Keratinocyte (primary cell): ENCODE results near the gene IRGQ. TPM values are rescaled to one million over a fixed set of nuclear protein-coding genes. Genes with fewer than 3 reads are reported as not detected.
A peak's percentile ranks its signal among the peaks of the same experiment; 100 is the strongest.

Experiments used
- DNase-seq: peaks from one replicate; pipeline ENCODE4 v3.0.0-alpha.2; 2011; ENCODE audit warnings: low read depth, missing footprints, low spot score
- FAIRE-seq: peaks from 2 replicates; lab custom pipeline; 2011; peaks lifted over from hg19 to GRCh38; lab: Jason Lieb, UNC
- H2AFZ ChIP-seq: 2 replicates; pipeline ENCODE4 v1.6.0; 2012; ENCODE audit warnings: low read length, control low read depth, inconsistent platforms; ENCODE audit not compliant: control insufficient read depth
- H3K27ac ChIP-seq: 2 replicates; pipeline ENCODE4 v1.5.1; 2011; ENCODE audit warnings: low read length; ENCODE audit not compliant: control insufficient read depth, insufficient read depth
- H3K27me3 ChIP-seq: 3 replicates; pipeline ENCODE4 v1.6.0; 2011; ENCODE audit warnings: low read length; ENCODE audit not compliant: control insufficient read depth, insufficient read depth; ENCODE audit errors: extremely low read depth
- H3K36me3 ChIP-seq, 2 experiments: 2 replicates in 1 of 2; 3 replicates in 1 of 2; pipeline ENCODE4 v1.5.1; 2011; ENCODE audit warnings: low read length in 2 of 2, mild to moderate bottlenecking in 1 of 2; ENCODE audit not compliant: control insufficient read depth in 2 of 2, insufficient read depth in 2 of 2; ENCODE audit errors: extremely low read depth in 1 of 2
- H3K4me1 ChIP-seq: 3 replicates; pipeline ENCODE4 v1.5.1; 2011; ENCODE audit warnings: low read length; ENCODE audit not compliant: control insufficient read depth, insufficient read depth; ENCODE audit errors: extremely low read depth
- H3K4me2 ChIP-seq: 3 replicates; pipeline ENCODE4 v1.6.0; 2011; ENCODE audit warnings: low read depth, low read length; ENCODE audit not compliant: control insufficient read depth, insufficient read depth; ENCODE audit errors: extremely low read depth
- H3K4me3 ChIP-seq, 3 experiments: fragments of 200-600 bp in 1 of 3; sonication (generic) in 1 of 3; 2 replicates in 2 of 3; 3 replicates in 1 of 3; pipeline ENCODE4 v1.5.1; 2011 to 2016; ENCODE audit warnings: low read length in 3 of 3, mild to moderate bottlenecking in 3 of 3, control low read depth in 2 of 3, inconsistent platforms in 1 of 3, low read depth in 1 of 3, mixed read lengths in 1 of 3, mixed run types in 1 of 3, moderate library complexity in 1 of 3; ENCODE audit not compliant: control insufficient read depth in 2 of 3, insufficient read depth in 2 of 3; ENCODE audit errors: extremely low read depth in 1 of 3
- H3K79me2 ChIP-seq: 2 replicates; pipeline ENCODE4 v1.6.0; 2012; ENCODE audit warnings: low read length; ENCODE audit not compliant: control insufficient read depth, insufficient read depth
- H3K9ac ChIP-seq: 3 replicates; pipeline ENCODE4 v1.6.0; 2011; ENCODE audit warnings: low read length; ENCODE audit not compliant: control insufficient read depth, insufficient read depth; ENCODE audit errors: extremely low read depth
- H3K9me1 ChIP-seq: 3 replicates; pipeline ENCODE4 v1.6.0; 2011; ENCODE audit warnings: low read length; ENCODE audit not compliant: control insufficient read depth, insufficient read depth; ENCODE audit errors: extremely low read depth
- H3K9me3 ChIP-seq: 2 replicates; pipeline ENCODE4 v1.5.1; 2012; ENCODE audit warnings: low read depth, low read length; ENCODE audit not compliant: control insufficient read depth
- H4K20me1 ChIP-seq: 3 replicates; pipeline ENCODE4 v1.6.0; 2011; ENCODE audit warnings: low read length; ENCODE audit not compliant: control insufficient read depth, insufficient read depth; ENCODE audit errors: extremely low read depth
- CTCF ChIP-seq, 3 experiments: IDR thresholded peaks in 1 of 3; conservative IDR thresholded peaks in 1 of 3; optimal IDR thresholded peaks in 1 of 3; 2 replicates in 2 of 3; 3 replicates in 1 of 3; pipeline versions ENCODE3 to v1.5.1; 2011; ENCODE audit warnings: low read length in 3 of 3, mild to moderate bottlenecking in 3 of 3, moderate library complexity in 2 of 3, control low read depth in 1 of 3, inconsistent platforms in 1 of 3; ENCODE audit not compliant: insufficient read depth in 2 of 3; ENCODE audit errors: extremely low read depth in 1 of 3
- EZH2 ChIP-seq: IDR thresholded peaks from one replicate; pipeline ENCODE4 v1.6.1; 2012; ENCODE audit warnings: inconsistent platforms, mild to moderate bottlenecking, low read length, moderate library complexity
- dilution Hi-C: fragments of 300-500 bp; cut with MboI; formaldehyde crosslinking; loops from one replicate; pipeline ENCODE4 v1.7.0; 2020; ENCODE audit warnings: low sequenced_read_pairs; ENCODE audit not compliant: extremely low pct_ligation_motif_present
- polyA plus RNA-seq, 5 experiments: library from polyadenylated mRNA; depleted of rRNA in 3 of 5; stranded (reverse) in 3 of 5; stranded (forward) in 1 of 5; unstranded in 1 of 5; fragments of >200 nt; gene quantifications; 1 replicate in 1 of 5; 2 replicates in 3 of 5; 3 replicates in 1 of 5; pipeline versions ENCODE4 v1.2.1 to v1.2.3, GENCODE V29; 2011 to 2012; ENCODE audit warnings: missing spikeins in 2 of 5, low read depth in 1 of 5, low replicate concordance in 1 of 5

Gene IRGQ
- polyA plus RNA-seq, 1 donor (not counting 4 experiments of a cell fraction or from before 2014, with no cell fraction given): 12.9 TPM

GRCh38 chr19:43574424-43575155, 21.3 kb downstream of the IRGQ start:
- H3K9me3 ChIP-seq: no peaks in the 10 kb centered on the region
- peak overlapping the region; percentile 90 for H3K9ac ChIP-seq
- peak overlapping the region; percentile 70 for H3K27ac ChIP-seq
- dilution Hi-C loops: no loop called here
- no peak for DNase-seq
- peaks cover 0 to 4% of the 10 kb centered on the region in 2 experiments for H3K36me3 ChIP-seq
- peak overlapping the region; percentile 25 for H2AFZ ChIP-seq
- H3K79me2 ChIP-seq: peaks cover 20% of the 10 kb centered on the region
- H3K27me3 ChIP-seq: no peaks in the 10 kb centered on the region
- peak overlapping the region; percentile 71 to 83 (median 79) for H3K4me3 ChIP-seq
- no peaks in the 10 kb centered on the region for H4K20me1 ChIP-seq
- H3K4me2 ChIP-seq: peak overlapping the region; percentile 94
- no peak for FAIRE-seq
- TF ChIP-seq EZH2: no peak
- TF ChIP-seq CTCF (optimal IDR thresholded peaks at IDR 0.05 in 1 of 3, IDR thresholded peaks at IDR 0.05 in 1 of 3, conservative IDR thresholded peaks at IDR 0.05 in 1 of 3; ENCODE audit: extremely low read depth in 1 of 3, insufficient read depth in 2 of 3, low read length in 3 of 3): no peak
- H3K4me1 ChIP-seq: peaks cover 27% of the 10 kb centered on the region
- H3K9me1 ChIP-seq: no peaks in the 10 kb centered on the region

GRCh38 chr19:43572171-43572588, 23.8 kb downstream of the IRGQ start:
- Histone ChIP-seq H3K36me3 (peaks cover 0 to 4% of the 10 kb centered on the region in 2 experiments), H3K27ac (no peak overlapping the region), H3K9me1 (no peaks in the 10 kb centered on the region), H3K4me2 (no peak overlapping the region), H4K20me1 (no peaks in the 10 kb centered on the region), H3K79me2 (peaks cover 20% of the 10 kb centered on the region), H3K9ac (no peak overlapping the region), H3K27me3 (no peaks in the 10 kb centered on the region), H3K9me3 (no peaks in the 10 kb centered on the region), H2AFZ (no peak overlapping the region), H3K4me1 (peaks cover 27% of the 10 kb centered on the region), H3K4me3 (no peak overlapping the region)
- no peak for TF ChIP-seq CTCF (optimal IDR thresholded peaks at IDR 0.05 in 1 of 3, IDR thresholded peaks at IDR 0.05 in 1 of 3, conservative IDR thresholded peaks at IDR 0.05 in 1 of 3; ENCODE audit: extremely low read depth in 1 of 3, insufficient read depth in 2 of 3, low read length in 3 of 3)
- TF ChIP-seq EZH2: no peak
- dilution Hi-C loops: no loop called here
- FAIRE-seq (no peak), DNase-seq (no peak)
